LNCAP (cell line): ENCODE measurements around the gene JTB.
A peak's percentile ranks its signal among the peaks of the same experiment; 100 is the strongest.

ENCODE experiments used
- CTCF ChIP-seq: fragments of 450-650 bp; IDR thresholded peaks from 2 replicates; pipeline ENCODE4 v1.5.1; 2017; ENCODE audit warnings: mild to moderate bottlenecking

Gene JTB

GRCh38 chr1:153968972-153969371 lies 8.5 kb downstream of the JTB start:
- TF ChIP-seq CTCF = no peak

GRCh38 chr1:153968408-153968807 lies 9.1 kb downstream of the JTB start:
- TF ChIP-seq CTCF = no peak

DNA sequence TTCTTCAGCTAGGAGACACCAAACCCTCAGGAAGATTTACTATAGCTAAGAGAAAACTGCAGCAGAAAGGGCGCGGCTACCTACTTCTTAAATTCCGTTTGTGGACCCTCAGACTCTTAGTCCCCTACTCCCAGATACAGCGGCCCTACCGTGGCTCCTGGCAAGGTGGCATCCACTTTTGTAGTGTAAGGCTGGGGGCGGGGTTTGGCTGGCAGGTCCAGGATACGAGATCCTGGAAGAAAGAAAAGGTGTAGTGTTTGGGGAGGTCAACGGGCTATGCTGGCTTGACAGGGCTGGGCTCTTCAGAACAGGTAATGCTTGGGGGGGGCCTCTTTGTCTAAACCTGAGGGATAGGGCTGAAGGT lies 9.5 kb downstream of the JTB start:
- TF ChIP-seq CTCF = no peak

GRCh38 chr1:153967107-153967999 lies 10.1 kb downstream of the JTB start, which contains the start of gene CREB3L4:
CREB3L4 (plus strand) TSS chr1:153967902; CDS start chr1:153968526, 624 bp downstream.
- peak; percentile 54; the same call in 1 of the 2 replicates for TF ChIP-seq CTCF

GRCh38 chr1:153963850-153964331 lies 13.6 kb downstream of the JTB start:
- TF ChIP-seq CTCF = no peak

DNA sequence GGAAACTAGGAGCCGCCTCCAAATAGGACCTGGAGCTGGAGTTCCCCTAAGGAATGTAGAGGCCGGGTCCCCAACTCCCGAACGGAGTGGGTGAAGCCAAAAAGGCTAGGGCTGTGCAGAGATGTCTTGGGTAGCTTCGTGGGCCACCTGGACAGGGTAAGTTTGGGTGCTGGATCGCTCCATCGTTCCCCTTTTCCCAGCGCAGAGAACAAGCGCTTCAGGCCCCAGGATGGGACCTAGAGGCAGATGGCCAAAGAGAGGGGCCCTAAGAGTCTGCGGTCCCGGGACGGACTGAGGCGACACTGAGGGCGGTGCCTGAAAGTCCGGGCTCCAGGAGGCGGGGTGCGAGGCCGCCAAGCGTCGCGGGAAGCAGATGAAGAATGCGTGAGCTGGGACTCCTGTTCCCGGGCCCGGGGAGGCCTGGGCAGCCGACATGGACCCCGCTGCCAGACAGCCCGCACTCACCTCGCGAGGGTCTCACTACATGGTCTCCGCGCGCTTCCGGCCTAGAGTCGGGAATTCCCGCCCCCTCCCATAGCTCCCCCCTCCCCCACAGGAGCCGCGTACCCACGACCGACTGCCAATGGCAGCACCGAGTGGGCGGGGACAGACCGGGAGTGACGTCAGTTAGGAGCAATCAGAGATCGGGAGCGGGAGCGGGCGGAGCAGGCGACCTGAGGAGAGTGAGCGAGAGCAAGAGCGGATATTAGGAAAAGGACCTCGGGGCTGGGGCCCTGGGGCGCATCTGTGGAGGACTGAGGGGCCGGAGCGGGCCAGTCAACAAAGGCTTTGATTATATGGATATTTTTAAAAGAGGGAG lies 14.2 kb downstream of the JTB start, which contains the start of gene SLC39A1:
TSS of gene SLC39A1 (minus strand) at position 508 of the 820 bp plus-strand sequence. CDS start 822 bp downstream, outside the sequence.
- no peak for TF ChIP-seq CTCF

GRCh38 chr1:153962088-153963029 lies 15.1 kb downstream of the JTB start:
- TF ChIP-seq CTCF = no peak
